ENCODE results near the gene NDUFA9. TPM values are rescaled to one million over a fixed set of nuclear protein-coding genes. Genes with fewer than 3 reads are reported as not detected.
A peak's percentile ranks its signal among the peaks of the same experiment; 100 is the strongest.

The NDUFA9 gene
- total and polyA plus RNA-seq, 2 donors from 2014 or later, result 96.9 to 250 TPM

DNA sequence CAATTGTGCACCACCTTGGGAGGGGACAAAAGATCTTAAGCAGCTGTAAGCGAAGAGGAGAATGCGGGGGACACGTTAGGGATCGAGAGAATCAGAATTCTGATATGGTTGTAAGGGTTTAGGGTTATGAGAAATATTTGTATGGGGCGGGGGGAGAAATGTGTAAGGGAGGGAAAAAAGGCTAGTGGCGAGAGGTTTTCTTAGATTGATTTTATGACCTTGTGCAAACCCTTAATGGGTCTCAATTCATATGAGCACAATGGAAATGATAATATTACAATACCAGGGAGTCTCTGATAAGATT lies 396 bp downstream of the NDUFA9 start:
- Histone ChIP-seq H3K27ac (ENCODE audit: low read depth in 2 of 2, low read length in 2 of 2) (peak overlapping the region; percentile 84 to 93), H3K27me3 (ENCODE audit: control insufficient read depth, insufficient read depth, low read length) (no peaks in the 10 kb centered on the region), H3K9ac (ENCODE audit: low read length in 3 of 3) (peak overlapping the region; percentile 92 to 99 (median 96)), H3K36me3 (ENCODE audit: control insufficient read depth in 2 of 3, insufficient read depth in 3 of 3, low read length in 3 of 3) (no peaks in the 10 kb centered on the region), H3K4me1 (ENCODE audit: control insufficient read depth in 2 of 3, insufficient read depth in 2 of 3, low read depth in 1 of 3, low read length in 3 of 3) (peaks cover 5 to 14% (median 10%) of the 10 kb centered on the region in 3 donors), H3K9me3 (ENCODE audit: control insufficient read depth in 2 of 3, insufficient read depth in 1 of 3, low read length in 3 of 3) (no peaks in the 10 kb centered on the region), H3K4me3 (ENCODE audit: low read length in 3 of 3) (peak overlapping the region; percentile 98 to 99 (median 99))
- intact Hi-C loops (cut with DNase I), result no loop called here
- FAIRE-seq, result no peak
- no peak for TF ChIP-seq CTCF (IDR thresholded peaks at IDR 0.05; ENCODE audit: borderline replicate concordance, extremely low read depth, insufficient read depth)
- no peak for DNase-seq

GRCh38 chr12:4653257-4653656 lies 4.3 kb downstream of the NDUFA9 start:
- Histone ChIP-seq H3K27me3 (ENCODE audit: control insufficient read depth, insufficient read depth, low read length) (no peaks in the 10 kb centered on the region), H3K4me3 (ENCODE audit: low read length in 3 of 3) (no peak overlapping the region), H3K9ac (ENCODE audit: low read length in 3 of 3) (no peak overlapping the region), H3K4me1 (ENCODE audit: control insufficient read depth in 2 of 3, insufficient read depth in 2 of 3, low read depth in 1 of 3, low read length in 3 of 3) (peaks cover 5 to 10% (median 10%) of the 10 kb centered on the region in 3 donors), H3K36me3 (ENCODE audit: control insufficient read depth in 2 of 3, insufficient read depth in 3 of 3, low read length in 3 of 3) (peaks cover 0 to 21% (median 18%) of the 10 kb centered on the region in 3 donors), H3K9me3 (ENCODE audit: control insufficient read depth in 2 of 3, insufficient read depth in 1 of 3, low read length in 3 of 3) (no peaks in the 10 kb centered on the region), H3K27ac (ENCODE audit: low read depth in 2 of 2, low read length in 2 of 2) (no peak overlapping the region)
- FAIRE-seq, result no peak
- intact Hi-C loops (cut with DNase I), result no loop called here
- no peak for TF ChIP-seq CTCF (IDR thresholded peaks at IDR 0.05; ENCODE audit: borderline replicate concordance, extremely low read depth, insufficient read depth)
- DNase-seq, result no peak

DNA sequence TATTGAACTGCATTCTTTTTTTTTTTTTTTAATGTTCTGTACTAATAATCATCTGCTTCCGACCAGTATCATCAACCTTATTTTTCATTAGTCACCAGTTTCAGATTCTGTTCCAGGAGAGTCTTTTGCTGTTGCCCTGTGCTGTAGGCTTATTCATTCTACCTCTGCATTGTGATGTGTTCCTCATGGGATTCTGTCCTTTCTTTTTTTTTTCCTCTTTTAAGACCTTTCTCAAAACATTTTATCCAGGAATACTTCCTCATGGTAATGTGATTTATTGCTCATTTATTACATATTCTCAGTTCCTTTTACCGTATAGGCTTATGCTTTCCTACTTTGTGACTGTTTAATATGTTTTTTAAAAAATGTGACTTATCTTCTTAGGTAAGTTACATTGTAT lies 4.8 kb downstream of the NDUFA9 start:
- no peak for FAIRE-seq
- TF ChIP-seq CTCF (IDR thresholded peaks at IDR 0.05; ENCODE audit: borderline replicate concordance, extremely low read depth, insufficient read depth), result no peak
- H3K36me3 ChIP-seq (ENCODE audit: control insufficient read depth in 2 of 3, insufficient read depth in 3 of 3, low read length in 3 of 3), result peaks cover 0 to 21% (median 18%) of the 10 kb centered on the region in 3 donors
- no peak overlapping the region for H3K9ac ChIP-seq (ENCODE audit: low read length in 3 of 3)
- H3K4me1 ChIP-seq (ENCODE audit: control insufficient read depth in 2 of 3, insufficient read depth in 2 of 3, low read depth in 1 of 3, low read length in 3 of 3), result peaks cover 5 to 10% (median 10%) of the 10 kb centered on the region in 3 donors
- intact Hi-C loops (cut with DNase I), result no loop called here
- DNase-seq, result no peak
- H3K27ac ChIP-seq (ENCODE audit: low read depth in 2 of 2, low read length in 2 of 2), result no peak overlapping the region
- H3K27me3 ChIP-seq (ENCODE audit: control insufficient read depth, insufficient read depth, low read length), result no peaks in the 10 kb centered on the region
- H3K4me3 ChIP-seq (ENCODE audit: low read length in 3 of 3), result no peak overlapping the region
- H3K9me3 ChIP-seq (ENCODE audit: control insufficient read depth in 2 of 3, insufficient read depth in 1 of 3, low read length in 3 of 3), result no peaks in the 10 kb centered on the region

GRCh38 chr12:4663971-4664505 lies 15.1 kb downstream of the NDUFA9 start:
- DNase-seq, result no peak
- Histone ChIP-seq H3K9me3 (ENCODE audit: control insufficient read depth in 2 of 3, insufficient read depth in 1 of 3, low read length in 3 of 3) (no peaks in the 10 kb centered on the region), H3K27me3 (ENCODE audit: control insufficient read depth, insufficient read depth, low read length) (no peaks in the 10 kb centered on the region), H3K27ac (ENCODE audit: low read depth in 2 of 2, low read length in 2 of 2) (no peak overlapping the region), H3K9ac (ENCODE audit: low read length in 3 of 3) (no peak overlapping the region), H3K4me3 (ENCODE audit: low read length in 3 of 3) (no peak overlapping the region), H3K4me1 (ENCODE audit: control insufficient read depth in 2 of 3, insufficient read depth in 2 of 3, low read depth in 1 of 3, low read length in 3 of 3) (no peaks in the 10 kb centered on the region), H3K36me3 (ENCODE audit: control insufficient read depth in 2 of 3, insufficient read depth in 3 of 3, low read length in 3 of 3) (peaks cover 34 to 69% (median 53%) of the 10 kb centered on the region in 3 donors)
- FAIRE-seq, result no peak
- intact Hi-C loops (cut with DNase I), result no loop called here
- TF ChIP-seq CTCF (IDR thresholded peaks at IDR 0.05; ENCODE audit: borderline replicate concordance, extremely low read depth, insufficient read depth), result no peak

All from kidney (tissue), 14 donors.